GM23338 (cell line): ENCODE data around the gene EID2B. TPM values are rescaled to one million over a fixed set of nuclear protein-coding genes. Genes with fewer than 3 reads are reported as not detected.

Experiments
- ATAC-seq: fragments of 200-7000 bp; cut with Tn5 transposase; 3 replicates; pipeline ENCODE4 v1.9.1; 2020
- DNase-seq: peaks from one replicate; pipeline ENCODE4 v3.0.0-alpha.2; 2015; ENCODE audit warnings: low spot score
- H2AFZ ChIP-seq: fragments of 200-600 bp; sonication (generic); 2 replicates; pipeline ENCODE4 v1.8.0; 2016; ENCODE audit warnings: antibody characterized with exemption, mild to moderate bottlenecking, moderate library complexity
- H3F3A ChIP-seq: fragments of 200-600 bp; sonication (generic); replicated peaks from 2 replicates; pipeline ENCODE4 v1.8.0; 2017; ENCODE audit warnings: antibody characterized with exemption, mixed run types, low read depth
- H3K27ac ChIP-seq: fragments of 200-600 bp; sonication (generic); 2 replicates; pipeline ENCODE4 v1.6.1; 2016; ENCODE audit warnings: low read depth
- H3K27me3 ChIP-seq: fragments of 200-600 bp; sonication (generic); 2 replicates; pipeline ENCODE4 v1.8.0; 2016; ENCODE audit warnings: mild to moderate bottlenecking, mixed run types, moderate library complexity; ENCODE audit not compliant: insufficient read depth
- H3K36me3 ChIP-seq: fragments of 200-600 bp; sonication (generic); 2 replicates; pipeline ENCODE4 v1.8.0; 2016; ENCODE audit warnings: mild to moderate bottlenecking; ENCODE audit not compliant: insufficient read depth
- H3K4me1 ChIP-seq: fragments of 200-600 bp; sonication (generic); 2 replicates; pipeline ENCODE4 v1.8.0; 2016; ENCODE audit warnings: mild to moderate bottlenecking, moderate library complexity; ENCODE audit not compliant: insufficient read depth
- H3K4me2 ChIP-seq: fragments of 200-600 bp; sonication (generic); 2 replicates; pipeline ENCODE4 v1.7.1; 2017; ENCODE audit warnings: mixed run types
- H3K4me3 ChIP-seq: fragments of 200-600 bp; sonication (generic); 2 replicates; pipeline ENCODE4 v1.6.1; 2016; ENCODE audit warnings: mixed run types
- H3K79me2 ChIP-seq: fragments of 200-600 bp; sonication (generic); replicated peaks from 2 replicates; pipeline ENCODE4 v1.8.0; 2017; ENCODE audit warnings: mild to moderate bottlenecking; ENCODE audit not compliant: insufficient read depth
- H3K9me2 ChIP-seq: fragments of 200-600 bp; sonication (generic); 2 replicates; pipeline ENCODE4 v1.8.0; 2017; ENCODE audit not compliant: insufficient read depth
- H4K20me1 ChIP-seq: fragments of 200-600 bp; sonication (generic); replicated peaks from 2 replicates; pipeline ENCODE4 v1.8.0; 2017; ENCODE audit warnings: mild to moderate bottlenecking; ENCODE audit not compliant: insufficient read depth
- H3K27ac Mint-ChIP-seq: 2 replicates; pipeline ENCODE4 v1.8.0; 2020; ENCODE audit warnings: inconsistent platforms, mild to moderate bottlenecking, moderate library complexity, mixed read lengths
- H3K27me3 Mint-ChIP-seq: 3 replicates; pipeline ENCODE4 v1.8.0; 2022; ENCODE audit warnings: low read depth, mild to moderate bottlenecking, moderate library complexity, mixed read lengths, inconsistent platforms; ENCODE audit not compliant: insufficient read depth, poor library complexity
- H3K36me3 Mint-ChIP-seq: 3 replicates; pipeline ENCODE4 v1.8.0; 2021; ENCODE audit warnings: low read depth, mild to moderate bottlenecking, inconsistent platforms, moderate library complexity, mixed read lengths
- H3K4me1 Mint-ChIP-seq: 3 replicates; pipeline ENCODE4 v1.8.0; 2020; ENCODE audit warnings: mild to moderate bottlenecking, inconsistent platforms, mixed read lengths
- H3K4me3 Mint-ChIP-seq: 3 replicates; pipeline ENCODE4 v1.8.0; 2021; ENCODE audit warnings: moderate library complexity, mild to moderate bottlenecking, inconsistent platforms, mixed read lengths
- H3K9me3 Mint-ChIP-seq: 3 replicates; pipeline ENCODE4 v1.8.0; 2020; ENCODE audit warnings: moderate library complexity, mild to moderate bottlenecking, inconsistent platforms, mixed read lengths
- EZH2phosphoT487 ChIP-seq: fragments of 200-600 bp; sonication (generic); IDR thresholded peaks from one replicate; pipeline ENCODE4 v1.8.1; 2018; ENCODE audit warnings: antibody characterized with exemption; ENCODE audit not compliant: unreplicated experiment
- REST ChIP-seq: IDR thresholded peaks from one replicate; pipeline ENCODE4 v1.6.1; 2018; ENCODE audit warnings: antibody characterized with exemption; ENCODE audit not compliant: unreplicated experiment
- ZNF462 ChIP-seq: fragments of 250-450 bp; sonication (Bioruptor Pico); IDR thresholded peaks from 2 replicates; pipeline ENCODE4 v1.5.0; 2020; ENCODE audit warnings: mild to moderate bottlenecking, moderate library complexity
- polyA plus RNA-seq: library from polyadenylated mRNA; unstranded; fragments of >200 nt; fragmentation: Nextera tagmentation; extraction: Ambion mirVana; gene quantifications from 2 replicates; pipeline ENCODE4 v1.2.1, GENCODE V29; 2016
- total RNA-seq: library from RNA; depleted of rRNA; stranded (reverse); fragments of >200 nt; shearing (Covaris generic); gene quantifications from 2 replicates; pipeline ENCODE4 v1.2.3, GENCODE V29; 2014

Gene EID2B
- total and polyA plus RNA-seq, 2 experiments from 2014 or later = 2.5 to 4.6 TPM

- no peak for TF ChIP-seq ZNF462
Measured at GRCh38 chr19:39568604-39569003, 36.0 kb upstream of the EID2B start (continued).

- DNase-seq (peak; percentile 22), ATAC-seq (no peak)
- Histone ChIP-seq H4K20me1 (no peaks in the 10 kb centered on the region), H3K9me2 (no peaks in the 10 kb centered on the region), H3K4me3 (no peak overlapping the region), H3K79me2 (no peaks in the 10 kb centered on the region), H3K36me3 (no peaks in the 10 kb centered on the region), H3K4me1 (no peaks in the 10 kb centered on the region), H3K27me3 (0 out of 2 replicates have a peak, but pooled peaks cover 13% of the 10 kb centered on the region), H2AFZ (no peak overlapping the region), H3K4me2 (no peak overlapping the region), H3K27ac (no peak overlapping the region), H3F3A (no peaks in the 10 kb centered on the region)
- TF ChIP-seq REST (peak; percentile 69), EZH2phosphoT487 (no peak)
- Mint-ChIP-seq H3K36me3 (no peaks in the 10 kb centered on the region), H3K4me3 (no peak overlapping the region), H3K4me1 (no peaks in the 10 kb centered on the region), H3K27ac (no peak overlapping the region), H3K9me3 (no peaks in the 10 kb centered on the region), H3K27me3 (no peaks in the 10 kb centered on the region)
Measured at GRCh38 chr19:39566064-39566463, 33.4 kb upstream of the EID2B start.
